ENCODE measurements around the gene MC3R.

DNA sequence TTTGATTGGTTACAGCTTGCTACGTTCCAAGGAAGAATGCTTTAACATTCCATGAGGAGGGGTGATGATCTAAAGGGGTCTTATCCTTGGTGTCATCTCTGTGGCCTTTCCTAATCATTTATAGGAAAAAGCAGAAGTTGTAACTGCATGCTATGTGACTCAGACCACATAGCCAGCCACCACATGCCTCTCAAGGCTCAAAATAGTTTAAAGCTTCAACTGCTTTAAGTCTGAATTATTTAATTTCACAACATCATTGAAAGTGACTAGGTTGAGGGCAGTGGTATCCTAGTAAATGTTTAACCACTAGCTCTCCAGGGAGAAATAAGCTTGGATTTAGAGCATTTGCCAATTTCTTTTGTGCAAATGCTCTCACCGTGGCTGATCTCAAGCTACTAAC, 29.7 kb downstream of the MC3R start:
- no peak for TF ChIP-seq EZH2 (IDR thresholded peaks at IDR 0.05)
- no peak for TF ChIP-seq POLR2AphosphoS5 (IDR thresholded peaks at IDR 0.05; ENCODE audit: borderline replicate concordance, low read depth, low read length)
- no peak for TF ChIP-seq FOXP2 (optimal IDR thresholded peaks at IDR 0.05; ENCODE audit: control extremely low read depth, extremely low read length, insufficient read depth)

Measured in SK-N-MC (cell line).